Neural cell (in vitro differentiated cells): ENCODE results near the gene PTPRN2. TPM values are rescaled to one million over a fixed set of nuclear protein-coding genes. Genes with fewer than 3 reads are reported as not detected.

Experiments used
- H2AFZ ChIP-seq: fragments of 200-600, 300-800 bp; sonication (generic), shearing (Covaris generic); 2 replicates; pipeline ENCODE4 v1.6.0; 2014; ENCODE audit warnings: low read depth, mild to moderate bottlenecking, antibody characterized with exemption, low read length, moderate library complexity
- H3F3A ChIP-seq: fragments of 200-600 bp; shearing (Covaris generic); 2 replicates; pipeline ENCODE4 v1.6.1; 2016; ENCODE audit warnings: mild to moderate bottlenecking, moderate library complexity, mixed read lengths, antibody characterized with exemption, low read length; ENCODE audit not compliant: insufficient read depth, poor library complexity, severe bottlenecking
- H3K27ac ChIP-seq: fragments of 200-600, 300-800 bp; sonication (generic), shearing (Covaris generic); 2 replicates; pipeline ENCODE4 v1.5.1; 2014; ENCODE audit warnings: mild to moderate bottlenecking, low read length, moderate library complexity
- H3K27me3 ChIP-seq: fragments of 300-800, 200-600 bp; sonication (generic), shearing (Covaris generic); 2 replicates; pipeline ENCODE4 v1.6.0; 2014; ENCODE audit warnings: mild to moderate bottlenecking, low read depth, low read length, moderate library complexity; ENCODE audit not compliant: insufficient read depth
- H3K36me3 ChIP-seq: fragments of 300-800, 200-600 bp; sonication (generic), shearing (Covaris generic); 2 replicates; pipeline ENCODE4 v1.5.1; 2014; ENCODE audit warnings: mild to moderate bottlenecking, antibody characterized with exemption, low read length, moderate library complexity; ENCODE audit not compliant: insufficient read depth
- H3K4me2 ChIP-seq: fragments of 300-800, 200-600 bp; sonication (generic), shearing (Covaris generic); 2 replicates; pipeline ENCODE4 v1.6.0; 2014; ENCODE audit warnings: mild to moderate bottlenecking, low read length
- H3K4me3 ChIP-seq: fragments of 300-800, 200-600 bp; sonication (generic), shearing (Covaris generic); 2 replicates; pipeline ENCODE4 v1.5.1; 2014; ENCODE audit warnings: mild to moderate bottlenecking, low read length, moderate library complexity
- H3K79me2 ChIP-seq: fragments of 200-600 bp; shearing (Covaris generic); replicated peaks from 2 replicates; pipeline ENCODE4 v1.6.0; 2014; ENCODE audit warnings: mild to moderate bottlenecking, low read length, moderate library complexity; ENCODE audit not compliant: insufficient read depth
- H3K9ac ChIP-seq: fragments of 300-800, 200-600 bp; sonication (generic), shearing (Covaris generic); 2 replicates; pipeline ENCODE4 v1.6.1; 2016; ENCODE audit warnings: mild to moderate bottlenecking, low read length, mixed read lengths
- H3K9me2 ChIP-seq: fragments of 200-600 bp; shearing (Covaris generic); 2 replicates; pipeline ENCODE4 v1.6.1; 2016; ENCODE audit warnings: mild to moderate bottlenecking, low read length, mixed read lengths; ENCODE audit not compliant: insufficient read depth
- H3K9me3 ChIP-seq: fragments of 200-600, 300-800 bp; sonication (generic), shearing (Covaris generic); 2 replicates; pipeline ENCODE4 v1.6.1; 2016; ENCODE audit warnings: mild to moderate bottlenecking, mixed run types, low read length, moderate library complexity, mixed read lengths
- H4K20me1 ChIP-seq: fragments of 200-600 bp; shearing (Covaris generic); 2 replicates; pipeline ENCODE4 v1.6.1; 2016; ENCODE audit warnings: mild to moderate bottlenecking, mixed run types; ENCODE audit not compliant: insufficient read depth
- CTCF ChIP-seq: fragments of 450-650 bp; IDR thresholded peaks from 2 replicates; pipeline ENCODE4 v1.5.1; 2014; ENCODE audit warnings: antibody characterized with exemption, mild to moderate bottlenecking, moderate library complexity; ENCODE audit not compliant: poor library complexity, severe bottlenecking
- EP300 ChIP-seq: fragments of 450-650 bp; conservative IDR thresholded peaks from 2 replicates; pipeline ENCODE4 v1.6.1; 2014; ENCODE audit warnings: antibody characterized with exemption, mild to moderate bottlenecking, moderate library complexity; ENCODE audit not compliant: poor library complexity, severe bottlenecking
- EZH2 ChIP-seq: fragments of 200-600, 300-800 bp; shearing (Covaris generic), sonication (generic); IDR thresholded peaks from 2 replicates; pipeline ENCODE4 v1.6.1; 2014; ENCODE audit warnings: antibody characterized with exemption, low read length, borderline replicate concordance, mild to moderate bottlenecking; ENCODE audit not compliant: insufficient read depth, poor library complexity, severe bottlenecking
- MXI1 ChIP-seq: fragments of 450-650 bp; conservative IDR thresholded peaks from 2 replicates; pipeline ENCODE4 v1.6.1; 2014; ENCODE audit warnings: antibody characterized with exemption, mild to moderate bottlenecking; ENCODE audit not compliant: poor library complexity, severe bottlenecking
- POLR2AphosphoS5 ChIP-seq: IDR thresholded peaks from 2 replicates; pipeline ENCODE4 v1.6.1; 2012
- RAD21 ChIP-seq: fragments of 450-650 bp; conservative IDR thresholded peaks from 2 replicates; pipeline ENCODE4 v1.6.1; 2014; ENCODE audit warnings: antibody characterized with exemption, mild to moderate bottlenecking, moderate library complexity
- REST ChIP-seq: IDR thresholded peaks from 2 replicates; pipeline ENCODE4 v1.6.1; 2012; ENCODE audit warnings: borderline replicate concordance
- SMC3 ChIP-seq: fragments of 450-650 bp; conservative IDR thresholded peaks from 2 replicates; pipeline ENCODE4 v1.6.1; 2014; ENCODE audit warnings: antibody characterized with exemption, mild to moderate bottlenecking, moderate library complexity; ENCODE audit not compliant: poor library complexity
- TAF1 ChIP-seq: IDR thresholded peaks from 2 replicates; pipeline ENCODE4 v1.6.1; 2012; ENCODE audit warnings: low read depth
- polyA plus RNA-seq: library from polyadenylated mRNA; depleted of rRNA; stranded (reverse); fragments of >200 nt; gene quantifications from 2 replicates; pipeline ENCODE4 v1.2.3, GENCODE V29; 2014

Gene PTPRN2
- polyA plus RNA-seq, 1 donor from 2014 or later = 31.0 TPM

- no peaks in the 10 kb centered on the region for H3K36me3 ChIP-seq
- H4K20me1 ChIP-seq = no peaks in the 10 kb centered on the region
- no peaks in the 10 kb centered on the region for H3K9me3 ChIP-seq
- H3K4me3 ChIP-seq = no peak overlapping the region
- H3K9me2 ChIP-seq = no peaks in the 10 kb centered on the region
- no peak overlapping the region for H3K4me2 ChIP-seq
- H2AFZ ChIP-seq = no peak overlapping the region
- no peak overlapping the region for H3K9ac ChIP-seq
- TF ChIP-seq MXI1 = no peak
- no peak for TF ChIP-seq SMC3
- TF ChIP-seq RAD21 = no peak
- no peak for TF ChIP-seq CTCF
- no peak for TF ChIP-seq EZH2
- no peak for TF ChIP-seq EP300
- no peak for TF ChIP-seq REST
- TF ChIP-seq POLR2AphosphoS5 = no peak
- TF ChIP-seq TAF1 = no peak
- H3K79me2 ChIP-seq = peaks cover 3% of the 10 kb centered on the region
- H3K27me3 ChIP-seq = no peaks in the 10 kb centered on the region
- no peak overlapping the region for H3K27ac ChIP-seq
- H3F3A ChIP-seq = peaks cover 7% of the 10 kb centered on the region
Measured at GRCh38 chr7:158411232-158411950, 176.2 kb downstream of the PTPRN2 start.

GRCh38 chr7:158410720-158411119, 176.9 kb downstream of the PTPRN2 start:
- H4K20me1 ChIP-seq = no peaks in the 10 kb centered on the region
- H3K9me3 ChIP-seq = no peaks in the 10 kb centered on the region
- H3K9me2 ChIP-seq = no peaks in the 10 kb centered on the region
- no peak overlapping the region for H3K27ac ChIP-seq
- H3K9ac ChIP-seq = no peak overlapping the region
- H3K79me2 ChIP-seq = peaks cover 3% of the 10 kb centered on the region
- no peaks in the 10 kb centered on the region for H3K36me3 ChIP-seq
- no peak overlapping the region for H2AFZ ChIP-seq
- H3K4me3 ChIP-seq = no peak overlapping the region
- H3K4me2 ChIP-seq = no peak overlapping the region
- no peaks in the 10 kb centered on the region for H3K27me3 ChIP-seq
- H3F3A ChIP-seq = peaks cover 7% of the 10 kb centered on the region
- TF ChIP-seq EZH2 = no peak
- no peak for TF ChIP-seq CTCF
- no peak for TF ChIP-seq EP300
- TF ChIP-seq RAD21 = no peak
- no peak for TF ChIP-seq POLR2AphosphoS5
- TF ChIP-seq SMC3 = no peak
- TF ChIP-seq REST = no peak
- no peak for TF ChIP-seq MXI1
- no peak for TF ChIP-seq TAF1
